NCI-H526 treated with DMSO at 0.1 percent for 48 hours (cell line): ENCODE measurements around the gene RPS21.
"Not testable (repeated sequence)": the region's sequence is repeated elsewhere in the genome, so short reads cannot be mapped to it uniquely, and the experiment has no call there.

Experiments used
- DNase-seq: peaks from one replicate; lab custom pipeline; 2025; lab: John Stamatoyannopoulos, UW

RPS21 gene

GRCh38 chr20:62365814-62366369 is 21.0 kb upstream of the RPS21 start:
- peak; percentile 79 for DNase-seq

GRCh38 chr20:62366370-62367135 is 20.4 kb upstream of the RPS21 start:
- peak; percentile 44 for DNase-seq

- no peak for DNase-seq
These were observed 19.7 kb upstream of the RPS21 start, which contains the start of gene LAMA5 for GRCh38 chr20:62367136-62367632. LAMA5 (minus strand) TSS chr20:62367312; CDS start chr20:62367245, 67 bp downstream.

GRCh38 chr20:62367633-62368391 is 19.1 kb upstream of the RPS21 start:
- peak; percentile 63 for DNase-seq

- DNase-seq, result no peak
These were observed 18.4 kb upstream of the RPS21 start for GRCh38 chr20:62368392-62368975.

- peak; percentile 31 for DNase-seq
These were observed 17.7 kb upstream of the RPS21 start for GRCh38 chr20:62368976-62369814.

- no peak for DNase-seq
These were observed 17.1 kb upstream of the RPS21 start for GRCh38 chr20:62369815-62370114.

- DNase-seq, result no peak
These were observed 16.6 kb upstream of the RPS21 start for GRCh38 chr20:62370115-62370806.

- DNase-seq, result no peak
These were observed 15.9 kb upstream of the RPS21 start for GRCh38 chr20:62370807-62371587.

- no peak for DNase-seq
These were observed 15.3 kb upstream of the RPS21 start for GRCh38 chr20:62371588-62372041.

- DNase-seq, result no peak
These were observed 14.6 kb upstream of the RPS21 start for GRCh38 chr20:62372042-62372993.

GRCh38 chr20:62373631-62374179 is 13.2 kb upstream of the RPS21 start:
- not testable (repeated sequence) for DNase-seq

GRCh38 chr20:62374331-62375152 is 12.4 kb upstream of the RPS21 start:
- DNase-seq, result no peak

- no peak for DNase-seq
These were observed 10.5 kb upstream of the RPS21 start for GRCh38 chr20:62376112-62377063.

- no peak for DNase-seq
These were observed 9.8 kb upstream of the RPS21 start for GRCh38 chr20:62377064-62377461.

- DNase-seq, result no peak
These were observed 9.2 kb upstream of the RPS21 start for GRCh38 chr20:62377615-62378178.
